AG09309 (cell line): ENCODE data around the gene KIAA1755.

Source experiments
- DNase-seq: peaks from one replicate; pipeline ENCODE4 v3.0.0-alpha.2; 2010; ENCODE audit warnings: low read depth
- H3K4me3 ChIP-seq: 2 replicates; pipeline ENCODE4 v1.5.1; 2011; ENCODE audit warnings: mild to moderate bottlenecking, low read depth, low read length, moderate library complexity; ENCODE audit not compliant: control insufficient read depth
- CTCF ChIP-seq: IDR thresholded peaks from 2 replicates; pipeline ENCODE4 v1.5.1; 2011; ENCODE audit warnings: mild to moderate bottlenecking, low read depth, low read length, inconsistent platforms; ENCODE audit not compliant: insufficient read depth, control insufficient read depth; ENCODE audit errors: missing control alignments

KIAA1755 gene

GRCh38 chr20:38230253-38230551, 30.3 kb downstream of the KIAA1755 start:
- no peak for TF ChIP-seq CTCF
- no peak overlapping the region for H3K4me3 ChIP-seq
- DNase-seq = no peak

- no peak overlapping the region for H3K4me3 ChIP-seq
- TF ChIP-seq CTCF = peak; percentile 66
- DNase-seq = no peak
Measured at GRCh38 chr20:38229376-38230252, 30.9 kb downstream of the KIAA1755 start.

- no peak for DNase-seq
- no peak for TF ChIP-seq CTCF
Measured at GRCh38 chr20:38228436-38228835, 32.1 kb downstream of the KIAA1755 start.

GRCh38 chr20:38227420-38228360, 32.8 kb downstream of the KIAA1755 start:
- no peak for TF ChIP-seq CTCF
- DNase-seq = no peak
- no peak overlapping the region for H3K4me3 ChIP-seq

More at GRCh38 chr20:38228436-38228835, 32.1 kb downstream of the KIAA1755 start:
- no peak overlapping the region for H3K4me3 ChIP-seq

- no peak for TF ChIP-seq CTCF
- DNase-seq = no peak
- no peak overlapping the region for H3K4me3 ChIP-seq
Measured at GRCh38 chr20:38226553-38226952, 34.0 kb downstream of the KIAA1755 start.

- DNase-seq = no peak
- H3K4me3 ChIP-seq = no peak overlapping the region
- no peak for TF ChIP-seq CTCF
Measured at GRCh38 chr20:38225900-38226263, 34.7 kb downstream of the KIAA1755 start.
